ENCODE results near the gene JMJD8.

Gene JMJD8

GRCh38 chr16:641326-642188 is 42.6 kb downstream of the JMJD8 start, which contains the start of gene MCRIP2:
MCRIP2 (plus strand) TSS chr16:641828; CDS start chr16:641992, 164 bp downstream.
- H3K27ac ChIP-seq = peak within 1 kb of the TSS; percentile 86
- no peak for TF ChIP-seq CTCF (conservative IDR thresholded peaks at IDR 0.05)

GRCh38 chr16:640614-641013 is 43.5 kb downstream of the JMJD8 start:
- no peak overlapping the region for H3K27ac ChIP-seq

GRCh38 chr16:638836-639235 is 45.3 kb downstream of the JMJD8 start:
- H3K27ac ChIP-seq = no peak overlapping the region
- TF ChIP-seq CTCF (conservative IDR thresholded peaks at IDR 0.05) = no peak

More at GRCh38 chr16:640614-641013, 43.5 kb downstream of the JMJD8 start:
- no peak for TF ChIP-seq CTCF (conservative IDR thresholded peaks at IDR 0.05)

- TF ChIP-seq CTCF (conservative IDR thresholded peaks at IDR 0.05) = no peak
- H3K27ac ChIP-seq = peak overlapping the region; percentile 86; the same call in 1 of the 2 replicates
Observed at GRCh38 chr16:638034-638543, 46.0 kb downstream of the JMJD8 start.

GRCh38 chr16:637081-638018 is 46.8 kb downstream of the JMJD8 start:
- peak overlapping the region; percentile 86 for H3K27ac ChIP-seq
- no peak for TF ChIP-seq CTCF (conservative IDR thresholded peaks at IDR 0.05)

GRCh38 chr16:636206-637080 is 47.7 kb downstream of the JMJD8 start, which contains the start of gene METTL26:
METTL26 (minus strand) TSS chr16:636305; CDS start chr16:636290, 15 bp downstream.
- no peak for TF ChIP-seq CTCF (conservative IDR thresholded peaks at IDR 0.05)
- peak within 1 kb of the TSS; percentile 86 for H3K27ac ChIP-seq

Data from VCaP (cell line).